NCI-H1417 treated with DMSO at 0.1 percent for 48 hours (cell line): Measurements from ENCODE around the gene TK1.
"Not testable (repeated sequence)": the region's sequence is repeated elsewhere in the genome, so short reads cannot be mapped to it uniquely, and the experiment has no call there.

Experiments
- DNase-seq: peaks from one replicate; lab custom pipeline; 2025; lab: John Stamatoyannopoulos, UW

Gene TK1

DNA sequence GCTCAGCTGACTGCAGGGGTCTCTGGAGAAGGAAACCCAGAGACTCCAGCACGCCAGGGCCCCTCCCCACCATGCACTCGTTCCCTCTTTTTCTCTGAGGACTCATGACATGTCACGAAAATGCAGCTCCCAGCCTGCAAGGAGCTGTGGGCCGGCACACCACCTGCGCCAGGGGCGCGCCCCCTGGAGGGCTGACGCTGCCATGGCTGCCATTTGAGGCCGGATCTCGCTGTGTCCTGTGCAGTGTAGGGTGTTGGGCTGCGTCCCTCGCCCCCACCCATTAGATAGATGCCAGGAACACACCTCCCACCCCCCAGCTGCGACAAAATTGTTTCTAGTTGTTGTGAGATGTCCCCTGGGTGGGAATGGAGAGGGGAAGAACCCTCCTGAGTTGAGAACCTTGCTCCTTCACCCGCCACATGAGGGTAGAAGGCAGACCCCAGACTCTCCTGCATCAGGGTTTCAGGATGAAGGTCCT is 10.3 kb downstream of the TK1 start:
- no peak for DNase-seq

DNA sequence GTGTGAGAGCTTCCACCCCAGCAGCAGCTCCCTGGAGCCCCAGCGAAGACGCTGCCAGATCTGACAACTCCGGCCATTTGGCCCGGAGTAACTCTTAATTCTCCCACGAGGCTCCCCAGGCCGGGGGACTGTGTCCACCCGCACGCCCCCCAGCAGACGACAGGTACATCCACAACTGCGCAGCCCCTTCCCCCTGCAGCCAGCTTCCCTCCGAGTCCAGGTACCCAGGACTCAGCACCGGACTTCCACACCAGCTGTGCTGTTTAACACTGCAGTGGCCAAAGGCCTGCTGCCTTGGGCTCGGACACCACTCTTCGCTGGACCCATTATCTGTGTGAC is 11.2 kb downstream of the TK1 start:
- DNase-seq: no peak

DNA sequence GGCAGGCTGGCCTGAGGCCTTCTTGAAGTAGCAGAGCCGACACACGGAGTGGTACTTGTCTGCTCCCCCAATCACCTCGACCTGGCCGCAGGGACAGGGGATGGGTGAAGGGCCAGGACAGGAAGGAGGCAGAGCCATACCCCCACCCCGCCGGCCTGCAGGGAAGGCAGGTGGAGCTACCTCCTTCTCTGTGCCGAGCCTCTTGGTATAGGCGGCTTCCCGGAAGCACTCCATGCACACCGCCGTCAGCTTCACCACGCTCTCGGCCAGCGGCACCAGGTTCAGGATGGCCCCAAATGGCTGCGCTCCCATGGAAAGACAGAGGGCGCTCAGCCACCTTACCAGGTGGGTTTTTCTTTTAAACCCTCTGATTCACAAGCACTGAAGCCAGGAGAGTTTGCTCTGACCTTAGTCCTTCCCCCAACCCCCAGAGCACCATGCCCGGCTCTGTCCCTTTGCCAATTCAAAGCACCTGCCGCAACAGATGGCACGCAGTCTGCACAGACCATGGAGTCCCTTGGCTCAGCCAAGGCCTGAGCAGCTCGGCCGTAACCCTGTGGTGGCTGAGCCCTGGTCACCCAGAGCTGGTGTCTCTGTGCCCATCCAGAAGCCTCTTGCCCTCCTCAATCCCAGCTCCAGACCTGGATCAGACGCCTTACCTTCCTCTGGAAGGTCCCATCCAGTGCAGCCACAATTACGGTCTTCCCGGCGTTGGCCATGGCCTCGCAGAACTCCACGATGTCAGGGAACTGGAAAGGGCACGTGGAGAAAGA is 11.8 kb downstream of the TK1 start:
- DNase-seq: no peak

DNA sequence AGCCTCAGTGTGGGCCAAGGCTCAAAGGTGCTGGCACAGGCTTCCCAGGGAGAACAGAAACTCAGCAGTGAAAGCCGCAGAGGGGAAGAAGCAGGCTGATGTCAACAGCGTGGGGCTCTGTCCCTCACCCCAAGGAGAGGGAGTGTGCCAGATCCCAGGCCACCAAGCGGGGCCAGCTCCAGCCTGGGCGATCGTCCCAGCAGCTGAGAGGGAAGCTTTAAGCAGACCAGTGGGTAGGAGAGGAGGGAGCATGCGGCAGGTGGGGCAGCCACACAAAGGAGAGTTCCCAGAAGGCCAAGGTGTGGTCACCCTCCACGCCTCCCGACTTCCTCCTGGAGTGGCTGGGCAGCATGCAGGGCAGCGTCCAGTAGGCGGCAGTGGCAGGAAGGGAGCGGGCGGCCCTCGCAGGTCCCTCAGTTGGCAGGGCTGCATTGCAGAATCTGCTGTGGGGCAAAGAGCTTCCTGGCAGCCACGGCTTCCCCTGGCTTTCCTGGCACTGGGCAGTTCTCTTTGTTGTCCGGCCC is 12.4 kb downstream of the TK1 start:
- no peak for DNase-seq

DNA sequence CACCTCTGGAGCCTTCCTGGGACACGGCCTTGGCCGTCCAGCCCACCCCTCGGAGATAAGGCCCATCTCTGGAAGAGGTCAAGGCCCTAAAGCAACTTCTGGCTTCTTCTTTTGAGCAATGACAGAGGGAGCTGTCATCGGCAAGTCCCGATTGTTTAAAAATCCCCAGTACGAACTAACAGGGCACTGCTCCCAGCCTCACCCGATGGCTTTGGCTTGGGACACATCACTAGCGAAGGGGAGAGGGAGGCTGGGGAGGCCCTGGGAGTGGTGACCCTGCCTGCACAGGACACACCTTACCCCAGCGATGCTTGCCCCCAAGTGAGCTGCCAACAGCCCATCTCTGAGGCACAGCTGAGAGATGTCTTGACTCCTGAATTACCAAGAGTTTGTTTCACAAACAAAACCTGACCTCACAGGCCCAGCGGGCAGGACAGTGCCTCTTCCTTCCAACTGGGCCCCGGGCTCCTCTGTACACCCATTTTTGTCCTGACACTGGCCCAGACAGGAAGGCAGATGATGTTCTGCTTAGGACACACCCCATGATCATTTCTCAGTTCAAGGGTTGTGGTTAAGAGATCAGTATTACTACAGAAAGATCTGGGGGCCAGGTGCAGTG is 13.6 kb downstream of the TK1 start:
- DNase-seq: no peak

DNA sequence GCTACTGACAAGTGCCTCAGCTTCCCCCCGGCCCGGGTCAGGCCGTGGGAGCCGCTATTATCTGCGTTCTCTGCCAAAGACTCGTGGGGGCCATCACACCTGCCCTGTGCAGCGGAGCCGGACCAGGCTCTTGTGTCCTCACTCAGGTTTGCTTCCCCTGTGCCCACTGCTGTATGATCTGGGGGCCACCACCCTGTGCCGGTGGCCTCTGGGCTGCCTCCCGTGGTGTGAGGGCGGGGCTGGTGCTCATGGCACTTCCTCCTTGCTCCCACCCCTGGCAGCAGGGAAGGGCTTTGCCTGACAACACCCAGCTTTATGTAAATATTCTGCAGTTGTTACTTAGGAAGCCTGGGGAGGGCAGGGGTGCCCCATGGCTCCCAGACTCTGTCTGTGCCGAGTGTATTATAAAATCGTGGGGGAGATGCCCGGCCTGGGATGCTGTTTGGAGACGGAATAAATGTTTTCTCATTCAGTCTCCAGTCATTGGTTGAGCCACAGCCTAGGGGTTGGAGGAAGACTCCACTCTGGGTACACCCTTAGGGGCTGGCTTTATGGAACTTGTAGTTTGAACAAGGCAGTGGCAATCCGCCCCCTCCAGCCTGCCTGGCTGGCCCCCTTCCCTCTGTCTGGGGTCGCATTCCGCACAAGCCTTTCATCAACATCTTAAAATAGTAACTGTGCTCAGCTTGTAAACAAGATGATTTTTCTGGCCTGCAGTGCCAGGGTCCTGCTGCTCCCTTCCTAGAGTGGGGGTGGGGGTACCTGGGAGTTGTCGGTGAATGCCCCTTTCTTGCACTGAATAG is 14.4 kb downstream of the TK1 start:
- no peak for DNase-seq

DNA sequence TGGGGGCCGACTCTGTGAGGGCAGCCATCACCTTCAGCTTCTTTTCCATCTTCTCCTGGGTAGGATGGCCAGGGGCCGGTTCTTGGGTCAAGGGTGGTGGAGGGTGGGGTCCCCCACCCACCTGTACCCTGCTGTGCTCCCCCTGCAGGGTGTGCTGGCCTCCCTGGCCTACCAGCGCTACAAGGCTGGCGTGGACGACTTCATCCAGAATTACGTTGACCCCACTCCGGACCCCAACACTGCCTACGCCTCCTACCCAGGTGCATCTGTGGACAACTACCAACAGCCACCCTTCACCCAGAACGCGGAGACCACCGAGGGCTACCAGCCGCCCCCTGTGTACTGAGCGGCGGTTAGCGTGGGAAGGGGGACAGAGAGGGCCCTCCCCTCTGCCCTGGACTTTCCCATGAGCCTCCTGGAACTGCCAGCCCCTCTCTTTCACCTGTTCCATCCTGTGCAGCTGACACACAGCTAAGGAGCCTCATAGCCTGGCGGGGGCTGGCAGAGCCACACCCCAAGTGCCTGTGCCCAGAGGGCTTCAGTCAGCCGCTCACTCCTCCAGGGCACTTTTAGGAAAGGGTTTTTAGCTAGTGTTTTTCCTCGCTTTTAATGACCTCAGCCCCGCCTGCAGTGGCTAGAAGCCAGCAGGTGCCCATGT is 15.1 kb downstream of the TK1 start:
- DNase-seq: not testable (repeated sequence)

DNA sequence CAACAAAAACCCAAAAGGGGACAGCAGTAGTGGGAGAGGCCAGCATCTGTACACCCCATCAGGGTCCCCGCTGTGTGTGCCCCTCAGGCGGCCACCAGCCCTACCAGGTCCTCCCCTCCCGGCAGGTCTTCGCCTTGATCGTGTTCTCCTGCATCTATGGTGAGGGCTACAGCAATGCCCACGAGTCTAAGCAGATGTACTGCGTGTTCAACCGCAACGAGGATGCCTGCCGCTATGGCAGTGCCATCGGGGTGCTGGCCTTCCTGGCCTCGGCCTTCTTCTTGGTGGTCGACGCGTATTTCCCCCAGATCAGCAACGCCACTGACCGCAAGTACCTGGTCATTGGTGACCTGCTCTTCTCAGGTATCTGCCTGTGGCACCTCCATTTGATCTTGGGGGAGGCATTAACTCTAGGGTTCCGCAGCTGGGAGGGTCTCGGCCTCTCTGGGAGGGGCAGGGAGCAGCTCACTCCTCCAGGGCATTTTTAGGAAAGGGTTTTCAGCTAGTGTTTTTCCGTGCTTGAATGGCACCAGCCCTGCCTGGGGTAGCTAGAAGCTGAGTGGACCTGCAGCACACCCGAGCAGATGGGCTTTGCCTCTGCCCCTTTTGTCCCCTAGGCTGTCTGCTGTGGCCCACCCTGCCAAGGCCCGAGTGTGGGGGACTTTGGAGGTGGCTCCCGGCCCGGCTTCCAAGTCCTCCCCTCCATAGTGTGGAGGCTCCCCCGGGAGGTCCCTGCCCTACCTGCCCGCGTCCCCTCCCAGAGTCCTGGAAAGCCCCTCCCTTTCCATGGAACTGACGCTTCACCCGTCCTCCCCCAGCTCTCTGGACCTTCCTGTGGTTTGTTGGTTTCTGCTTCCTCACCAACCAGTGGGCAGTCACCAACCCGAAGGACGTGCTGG is 15.9 kb downstream of the TK1 start:
- no peak for DNase-seq

DNA sequence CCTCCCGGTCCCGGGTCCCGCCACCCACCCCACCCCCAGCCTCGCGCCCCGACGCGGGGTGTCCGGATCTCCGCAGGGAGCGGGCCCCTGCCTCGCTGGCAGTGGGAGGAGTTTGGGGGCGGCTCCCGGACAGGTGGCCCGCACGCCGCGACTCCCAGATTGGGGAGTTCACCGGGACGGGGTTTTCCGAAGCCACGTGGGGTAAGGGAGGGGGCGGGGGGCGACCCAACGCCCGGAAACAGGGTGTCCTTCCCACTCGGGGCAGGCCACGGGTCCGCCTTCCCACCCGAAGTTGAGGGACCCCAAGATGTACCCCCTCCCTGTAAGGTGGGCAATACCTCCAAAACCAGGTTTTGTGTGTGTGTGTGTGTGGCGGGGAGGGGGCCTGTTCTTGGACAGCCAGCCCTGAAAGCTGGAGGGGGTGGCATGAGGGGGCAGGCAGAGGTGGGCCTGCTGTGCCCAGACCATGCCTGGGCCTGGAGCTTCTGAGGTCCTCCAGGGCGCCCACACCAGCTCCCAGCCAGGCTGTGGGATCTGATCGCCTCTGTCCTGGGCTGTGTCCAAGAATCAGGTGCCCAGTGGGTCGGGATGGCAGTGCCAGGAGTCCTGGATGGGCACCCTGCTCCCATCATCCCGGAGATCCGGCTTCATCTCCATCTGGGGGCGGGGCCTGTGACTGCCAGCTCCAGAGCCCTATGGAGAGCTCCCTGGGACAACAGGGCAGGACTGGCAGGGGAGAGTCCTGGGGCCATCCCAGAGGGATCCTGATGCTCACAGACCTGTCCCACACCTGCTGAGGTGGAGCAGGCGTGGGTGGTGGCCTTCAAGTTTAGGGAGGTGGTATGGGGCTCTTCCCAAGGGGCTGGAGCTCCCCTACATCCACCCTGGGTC is 17.7 kb downstream of the TK1 start:
- no peak for DNase-seq

DNA sequence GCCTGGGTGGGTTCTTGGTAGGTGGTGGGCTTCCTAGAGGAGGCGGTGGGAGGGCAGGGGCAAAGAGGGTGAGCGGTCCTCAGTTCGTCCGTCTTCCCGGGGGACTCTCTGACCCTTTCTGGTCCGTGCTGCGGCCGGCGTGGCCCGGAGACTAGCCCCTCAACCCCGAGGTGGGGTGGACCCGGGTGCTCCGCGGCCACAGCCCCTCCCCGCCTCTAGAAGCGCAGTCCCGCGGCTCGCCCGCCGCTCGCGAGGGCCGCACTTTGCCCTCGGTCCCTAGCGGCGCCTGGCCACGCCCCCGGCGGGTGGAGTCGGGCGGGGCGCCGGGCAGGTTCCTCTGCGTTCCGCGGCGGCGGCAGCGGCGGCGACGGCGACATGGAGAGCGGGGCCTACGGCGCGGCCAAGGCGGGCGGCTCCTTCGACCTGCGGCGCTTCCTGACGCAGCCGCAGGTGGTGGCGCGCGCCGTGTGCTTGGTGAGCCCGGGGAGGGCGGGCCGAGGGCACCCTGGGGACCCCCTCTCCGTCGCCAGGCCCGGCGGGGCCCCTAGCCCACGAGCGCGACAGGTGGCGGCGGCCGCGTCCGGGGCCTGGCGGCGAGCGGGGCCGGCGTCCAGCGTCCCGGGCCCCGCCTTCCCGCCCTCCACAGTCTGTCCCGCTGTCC is 18.5 kb downstream of the TK1 start, which contains the start of gene SYNGR2:
TSS of gene SYNGR2 (plus strand) at position 340 of the 661 bp plus-strand sequence. CDS start at position 376, 36 bp downstream.
- DNase-seq: peak; percentile 35

DNA sequence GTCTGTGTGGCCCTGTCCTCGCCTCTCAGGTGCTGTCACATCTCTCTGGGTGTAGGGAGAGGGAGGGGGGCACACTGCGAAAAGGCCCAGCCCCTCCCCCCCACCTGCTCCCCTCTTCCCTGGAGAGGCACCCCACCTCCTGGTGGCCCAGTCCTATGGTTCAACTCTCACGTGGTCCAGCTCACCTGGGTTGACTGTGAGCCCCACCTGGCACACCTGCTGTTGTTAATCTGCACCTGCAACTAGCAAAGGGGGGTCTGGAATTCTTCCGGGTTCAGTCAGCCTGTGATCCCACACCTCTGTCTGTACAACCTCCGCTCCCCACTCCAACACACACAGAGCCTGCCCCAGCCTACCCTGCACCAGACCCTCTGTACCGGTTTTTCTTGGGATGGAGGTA is 20.4 kb downstream of the TK1 start:
- no peak for DNase-seq

DNA sequence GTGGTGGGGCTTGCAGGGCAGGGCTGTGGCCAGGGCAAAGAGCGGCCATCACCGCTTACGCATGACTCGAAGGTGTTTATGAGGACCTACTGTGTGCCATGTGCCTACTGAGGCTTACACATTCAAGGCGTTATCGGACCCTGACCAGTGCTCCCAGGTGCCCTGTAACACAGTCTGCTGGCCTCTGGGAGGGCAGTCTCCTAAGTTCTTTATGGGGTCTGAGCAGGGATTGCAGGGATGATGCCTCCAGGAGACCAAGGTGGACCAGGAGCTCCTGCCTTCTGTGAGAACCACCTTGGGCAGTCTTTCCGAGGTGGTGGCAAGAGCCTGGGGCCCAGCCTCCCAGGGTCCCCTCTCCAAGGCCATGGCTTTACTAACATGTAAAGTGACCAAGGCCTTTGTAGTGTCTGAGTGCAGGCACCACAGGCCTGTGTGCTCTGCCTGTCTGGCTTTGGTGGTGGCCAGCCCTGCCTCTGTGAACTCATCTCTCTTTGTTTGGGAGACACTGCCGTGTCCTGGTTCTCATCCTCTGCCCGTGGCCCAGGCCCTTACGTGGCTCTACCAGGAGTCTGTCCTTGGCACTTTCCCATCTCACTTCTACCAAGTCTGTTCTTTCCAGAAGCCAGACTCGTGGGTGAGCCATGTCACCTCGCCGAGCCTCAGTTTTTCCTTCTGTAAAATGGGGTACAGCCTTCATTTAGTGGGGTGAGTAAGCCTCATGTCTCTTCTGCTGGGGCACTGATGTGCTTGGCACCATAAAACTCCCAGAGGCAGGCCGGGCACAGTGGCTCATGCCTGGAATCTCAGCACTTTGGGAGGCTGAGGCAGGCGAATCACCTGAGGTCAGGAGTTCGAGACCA is 21.9 kb downstream of the TK1 start:
- no peak for DNase-seq

DNA sequence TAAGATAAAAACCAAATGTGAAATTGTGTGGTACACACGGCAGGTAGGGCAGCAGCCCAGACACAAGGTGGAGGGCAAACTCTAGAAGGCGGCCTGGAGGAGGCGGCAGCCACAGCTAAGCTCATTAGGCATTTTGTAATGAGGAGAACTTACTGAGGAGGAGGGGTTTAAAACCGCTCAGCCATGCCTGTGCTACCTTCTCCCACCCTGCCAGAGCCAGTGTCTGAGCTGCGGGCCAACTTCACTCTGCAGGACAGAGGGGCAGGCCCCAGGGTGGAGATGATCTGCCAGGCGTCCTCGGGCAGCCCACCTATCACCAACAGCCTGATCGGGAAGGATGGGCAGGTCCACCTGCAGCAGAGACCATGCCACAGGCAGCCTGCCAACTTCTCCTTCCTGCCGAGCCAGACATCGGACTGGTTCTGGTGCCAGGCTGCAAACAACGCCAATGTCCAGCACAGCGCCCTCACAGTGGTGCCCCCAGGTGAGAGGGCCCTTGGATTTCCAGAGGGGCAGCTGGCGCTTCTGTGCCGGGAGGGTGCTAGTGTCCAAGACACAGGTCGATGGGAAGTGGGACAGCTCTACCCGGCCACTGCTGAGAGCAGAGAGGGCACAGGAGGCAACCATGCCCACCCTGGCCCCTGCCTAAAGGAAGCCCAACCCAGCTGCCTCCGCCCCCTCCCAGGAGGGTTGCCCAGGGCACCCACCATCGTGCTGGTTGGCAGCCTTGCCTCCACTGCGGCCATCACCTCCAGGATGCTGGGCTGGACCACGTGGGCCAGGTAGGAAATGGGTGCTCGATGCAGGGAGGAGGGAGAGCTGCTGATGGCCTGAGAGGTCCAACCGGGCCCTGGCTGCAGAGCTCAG is 22.7 kb downstream of the TK1 start:
- DNase-seq: no peak

DNA sequence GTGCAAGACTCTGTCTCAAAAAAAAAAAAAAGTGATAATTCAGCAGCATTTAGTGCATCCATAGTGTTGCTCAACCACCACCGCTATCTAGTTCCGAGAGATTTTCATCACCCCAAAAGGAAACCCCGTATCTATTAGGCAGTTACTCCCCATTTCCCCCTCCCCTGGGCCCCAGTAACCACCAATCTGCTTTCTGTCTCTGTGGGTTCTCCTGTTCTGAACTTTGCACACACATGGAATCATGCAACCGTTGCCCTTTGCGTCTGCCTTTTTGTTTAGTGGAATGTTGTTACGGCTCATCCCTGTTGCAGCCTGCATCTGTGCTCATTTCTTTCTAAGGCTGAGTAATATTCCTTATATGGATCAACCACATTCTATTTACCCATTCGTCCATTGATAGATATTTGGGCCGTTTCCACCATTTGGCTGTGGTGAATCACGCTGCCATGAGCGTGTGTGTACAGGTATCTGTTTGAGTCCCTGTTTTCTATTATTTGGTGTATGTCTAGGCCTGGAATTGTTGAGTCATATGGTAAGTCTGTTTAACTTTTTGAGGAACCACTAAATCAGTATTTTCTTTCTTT is 27.2 kb downstream of the TK1 start:
- no peak for DNase-seq

DNA sequence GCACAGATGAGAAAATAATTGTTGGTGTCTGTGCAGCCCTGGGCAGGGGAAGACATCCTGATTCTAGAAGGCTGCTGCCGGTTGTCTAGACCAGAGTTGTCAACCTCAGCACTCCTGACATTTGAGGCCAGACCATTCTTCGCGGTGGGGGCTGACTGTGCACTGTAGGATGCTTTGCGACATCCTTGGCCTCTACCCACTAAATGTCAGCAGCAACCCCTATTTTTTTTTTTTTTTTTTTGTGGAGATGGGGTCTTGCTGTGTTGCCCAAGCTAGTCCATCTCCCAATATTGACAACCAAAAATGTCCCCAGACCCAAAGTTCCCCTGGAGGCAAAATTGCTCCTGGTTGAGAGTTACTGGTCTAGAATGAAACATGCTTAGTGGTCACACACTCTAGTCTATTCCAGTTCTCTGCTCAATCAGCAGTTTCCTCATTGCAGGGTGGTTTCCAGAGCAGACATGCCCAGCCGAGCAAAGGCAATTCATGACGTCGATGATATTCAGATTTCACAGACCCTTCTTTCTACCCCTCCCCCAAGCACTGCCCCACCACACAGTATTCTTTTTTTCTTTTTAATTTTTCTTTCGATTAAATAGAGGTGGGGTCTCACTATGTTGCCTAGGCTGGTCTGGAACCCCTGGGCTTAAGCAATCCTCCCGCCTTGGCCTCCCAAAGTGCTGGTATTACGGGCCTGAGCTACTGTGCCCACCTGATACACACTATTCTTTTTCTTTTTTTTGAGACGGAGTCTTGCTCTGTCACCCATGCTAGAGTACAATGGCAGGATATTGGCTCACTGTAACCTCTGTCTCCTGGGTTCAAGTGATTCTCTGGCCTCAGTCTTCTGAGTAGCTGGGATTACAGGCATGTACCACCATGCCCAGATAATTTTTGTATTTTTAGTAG is 31.7 kb downstream of the TK1 start:
- DNase-seq: no peak

DNA sequence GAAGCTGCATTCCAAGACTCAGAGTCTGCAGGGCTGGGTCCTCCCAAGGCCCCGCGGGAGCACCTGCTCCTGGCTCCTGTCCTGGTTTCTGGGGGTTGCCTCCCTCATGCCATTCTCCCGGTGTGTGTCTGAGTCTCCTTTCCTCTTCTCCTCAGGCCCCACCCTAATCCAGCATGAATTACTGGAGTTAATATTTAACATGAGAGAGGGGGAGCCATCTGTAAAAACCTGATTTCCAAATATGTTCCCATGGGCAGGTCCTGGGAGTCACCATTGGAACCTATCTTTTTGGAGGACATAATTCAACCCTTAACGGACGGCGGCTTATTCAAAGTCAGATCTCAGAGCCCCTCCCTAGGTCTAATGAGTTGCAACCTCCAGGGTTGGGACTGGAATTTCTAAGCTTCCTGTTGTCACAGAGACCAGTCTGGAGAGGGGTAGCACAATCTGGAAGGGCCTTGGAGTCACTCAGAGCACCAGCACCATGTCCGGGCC is 35.3 kb downstream of the TK1 start:
- no peak for DNase-seq
